ENCODE measurements around the gene HSPA1B. TPM values are rescaled to one million over a fixed set of nuclear protein-coding genes. Genes with fewer than 3 reads are reported as not detected.
A peak's percentile ranks its signal among the peaks of the same experiment; 100 is the strongest.
"Not testable (repeated sequence)": the region's sequence is repeated elsewhere in the genome, so short reads cannot be mapped to it uniquely, and the experiment has no call there.

Gene HSPA1B
- total RNA-seq, 2 donors from 2014 or later, result 78.4 to 118 TPM

GRCh38 chr6:31814677-31815024 lies 12.9 kb upstream of the HSPA1B start:
- Mint-ChIP-seq H3K27me3 (no peaks in the 10 kb centered on the region), H3K9me3 (no peaks in the 10 kb centered on the region), H3K4me1 (peaks cover 10% of the 10 kb centered on the region), H3K27ac (peak overlapping the region; percentile 99), H3K4me3 (peak overlapping the region; percentile 92), H3K36me3 (ENCODE audit: low read depth) (peaks cover 45% of the 10 kb centered on the region)
- ATAC-seq (replicated peaks), result peak; percentile 34

DNA sequence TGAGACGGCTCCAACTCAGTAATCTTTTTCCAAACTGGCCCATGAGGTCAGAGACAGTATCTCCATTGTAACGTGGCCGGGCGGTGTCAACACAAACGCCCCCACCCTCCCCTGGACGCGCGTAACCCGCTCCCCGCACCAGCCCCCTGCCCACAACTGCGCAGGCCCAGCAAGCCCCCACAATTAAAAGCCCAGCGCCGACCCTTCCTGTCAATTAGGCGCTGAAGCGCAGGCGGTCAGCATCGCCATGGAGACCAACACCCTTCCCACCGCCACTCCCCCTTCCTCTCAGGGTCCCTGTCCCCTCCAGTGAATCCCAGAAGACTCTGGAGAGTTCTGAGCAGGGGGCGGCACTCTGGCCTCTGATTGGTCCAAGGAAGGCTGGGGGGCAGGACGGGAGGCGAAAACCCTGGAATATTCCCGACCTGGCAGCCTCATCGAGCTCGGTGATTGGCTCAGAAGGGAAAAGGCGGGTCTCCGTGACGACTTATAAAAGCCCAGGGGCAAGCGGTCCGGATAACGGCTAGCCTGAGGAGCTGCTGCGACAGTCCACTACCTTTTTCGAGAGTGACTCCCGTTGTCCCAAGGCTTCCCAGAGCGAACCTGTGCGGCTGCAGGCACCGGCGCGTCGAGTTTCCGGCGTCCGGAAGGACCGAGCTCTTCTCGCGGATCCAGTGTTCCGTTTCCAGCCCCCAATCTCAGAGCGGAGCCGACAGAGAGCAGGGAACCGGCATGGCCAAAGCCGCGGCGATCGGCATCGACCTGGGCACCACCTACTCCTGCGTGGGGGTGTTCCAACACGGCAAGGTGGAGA lies 12.3 kb upstream of the HSPA1B start, which contains the start of the genes HSPA1A and HSPA1L:
HSPA1A (plus strand) TSS at position 519 of the 814 bp plus-strand sequence; CDS start at position 733, 214 bp downstream.
HSPA1L (minus strand) TSS at position 259 of the 814 bp plus-strand sequence. CDS start 3,311 bp downstream, outside the sequence.
- H3K27ac Mint-ChIP-seq, result peak within 1 kb of the TSS; percentile 99
- peaks cover 15% of the 10 kb centered on the region for H3K4me1 Mint-ChIP-seq
- no peaks in the 10 kb centered on the region for H3K27me3 Mint-ChIP-seq
- H3K36me3 Mint-ChIP-seq (ENCODE audit: low read depth), result peaks cover 39% of the 10 kb centered on the region
- H3K9me3 Mint-ChIP-seq, result no peaks in the 10 kb centered on the region
- H3K4me3 Mint-ChIP-seq, result peak within 1 kb of the TSS; percentile 92
- peak; percentile 24 for ATAC-seq (replicated peaks)

DNA sequence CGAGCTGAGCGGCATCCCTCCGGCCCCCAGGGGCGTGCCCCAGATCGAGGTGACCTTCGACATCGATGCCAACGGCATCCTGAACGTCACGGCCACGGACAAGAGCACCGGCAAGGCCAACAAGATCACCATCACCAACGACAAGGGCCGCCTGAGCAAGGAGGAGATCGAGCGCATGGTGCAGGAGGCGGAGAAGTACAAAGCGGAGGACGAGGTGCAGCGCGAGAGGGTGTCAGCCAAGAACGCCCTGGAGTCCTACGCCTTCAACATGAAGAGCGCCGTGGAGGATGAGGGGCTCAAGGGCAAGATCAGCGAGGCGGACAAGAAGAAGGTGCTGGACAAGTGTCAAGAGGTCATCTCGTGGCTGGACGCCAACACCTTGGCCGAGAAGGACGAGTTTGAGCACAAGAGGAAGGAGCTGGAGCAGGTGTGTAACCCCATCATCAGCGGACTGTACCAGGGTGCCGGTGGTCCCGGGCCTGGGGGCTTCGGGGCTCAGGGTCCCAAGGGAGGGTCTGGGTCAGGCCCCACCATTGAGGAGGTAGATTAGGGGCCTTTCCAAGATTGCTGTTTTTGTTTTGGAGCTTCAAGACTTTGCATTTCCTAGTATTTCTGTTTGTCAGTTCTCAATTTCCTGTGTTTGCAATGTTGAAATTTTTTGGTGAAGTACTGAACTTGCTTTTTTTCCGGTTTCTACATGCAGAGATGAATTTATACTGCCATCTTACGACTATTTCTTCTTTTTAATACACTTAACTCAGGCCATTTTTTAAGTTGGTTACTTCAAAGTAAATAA lies 10.2 kb upstream of the HSPA1B start:
- Mint-ChIP-seq H3K27ac (peak overlapping the region; percentile 97), H3K4me1 (peaks cover 17% of the 10 kb centered on the region), H3K4me3 (peak overlapping the region; percentile 100), H3K36me3 (ENCODE audit: low read depth) (peaks cover 39% of the 10 kb centered on the region)
- H3K9me3 Mint-ChIP-seq; H3K27me3 Mint-ChIP-seq; ATAC-seq (replicated peaks): not testable (repeated sequence)

DNA sequence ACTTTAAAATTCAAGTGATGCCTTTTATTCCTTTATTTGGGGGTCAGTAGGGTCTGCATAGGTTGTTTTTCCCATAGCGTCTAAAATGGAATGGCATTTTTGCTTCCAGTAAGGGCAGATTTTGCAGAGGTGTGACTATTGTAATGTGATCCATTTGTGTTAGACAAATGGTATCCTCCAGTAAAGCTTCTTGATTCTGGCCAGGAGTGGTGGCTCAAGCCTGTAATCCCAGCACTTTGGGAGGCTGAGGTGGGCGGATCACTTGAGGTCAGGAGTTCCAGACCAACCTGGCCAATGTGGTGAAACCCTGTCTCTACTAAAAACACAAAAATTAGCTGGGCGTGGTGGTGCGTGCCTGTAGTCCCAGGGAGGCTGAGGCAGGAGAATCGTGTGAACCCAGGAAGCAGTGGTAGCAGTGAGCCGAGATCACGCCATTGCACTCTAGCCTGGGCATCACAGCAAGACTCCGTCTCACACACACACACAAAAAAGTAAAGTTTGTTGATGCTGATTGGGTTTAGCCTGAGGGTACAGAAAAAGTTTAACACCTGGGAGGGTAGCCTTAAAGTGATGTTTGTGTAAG lies 9.5 kb upstream of the HSPA1B start:
- H3K9me3 Mint-ChIP-seq; H3K27me3 Mint-ChIP-seq; ATAC-seq (replicated peaks): not testable (repeated sequence)
- H3K36me3 Mint-ChIP-seq (ENCODE audit: low read depth), result peaks cover 33% of the 10 kb centered on the region
- peak overlapping the region; percentile 97 for H3K27ac Mint-ChIP-seq
- H3K4me3 Mint-ChIP-seq, result peak overlapping the region; percentile 100
- H3K4me1 Mint-ChIP-seq, result peaks cover 16% of the 10 kb centered on the region

GRCh38 chr6:31819871-31820299 lies 7.7 kb upstream of the HSPA1B start:
- no peaks in the 10 kb centered on the region for H3K27me3 Mint-ChIP-seq
- H3K27ac Mint-ChIP-seq, result no peak overlapping the region
- H3K36me3 Mint-ChIP-seq (ENCODE audit: low read depth), result peaks cover 29% of the 10 kb centered on the region
- no peaks in the 10 kb centered on the region for H3K9me3 Mint-ChIP-seq
- peak overlapping the region; percentile 100 for H3K4me3 Mint-ChIP-seq
- no peak for ATAC-seq (replicated peaks)
- peaks cover 22% of the 10 kb centered on the region for H3K4me1 Mint-ChIP-seq

- H3K9me3 Mint-ChIP-seq; H3K27me3 Mint-ChIP-seq; ATAC-seq (replicated peaks): not testable (repeated sequence)
- H3K27ac Mint-ChIP-seq, result peak overlapping the region; percentile 95
- peak overlapping the region; percentile 100 for H3K4me3 Mint-ChIP-seq
- H3K4me1 Mint-ChIP-seq, result peaks cover 22% of the 10 kb centered on the region
- peaks cover 27% of the 10 kb centered on the region for H3K36me3 Mint-ChIP-seq (ENCODE audit: low read depth)
Measured at GRCh38 chr6:31820399-31820798, 7.1 kb upstream of the HSPA1B start.

DNA sequence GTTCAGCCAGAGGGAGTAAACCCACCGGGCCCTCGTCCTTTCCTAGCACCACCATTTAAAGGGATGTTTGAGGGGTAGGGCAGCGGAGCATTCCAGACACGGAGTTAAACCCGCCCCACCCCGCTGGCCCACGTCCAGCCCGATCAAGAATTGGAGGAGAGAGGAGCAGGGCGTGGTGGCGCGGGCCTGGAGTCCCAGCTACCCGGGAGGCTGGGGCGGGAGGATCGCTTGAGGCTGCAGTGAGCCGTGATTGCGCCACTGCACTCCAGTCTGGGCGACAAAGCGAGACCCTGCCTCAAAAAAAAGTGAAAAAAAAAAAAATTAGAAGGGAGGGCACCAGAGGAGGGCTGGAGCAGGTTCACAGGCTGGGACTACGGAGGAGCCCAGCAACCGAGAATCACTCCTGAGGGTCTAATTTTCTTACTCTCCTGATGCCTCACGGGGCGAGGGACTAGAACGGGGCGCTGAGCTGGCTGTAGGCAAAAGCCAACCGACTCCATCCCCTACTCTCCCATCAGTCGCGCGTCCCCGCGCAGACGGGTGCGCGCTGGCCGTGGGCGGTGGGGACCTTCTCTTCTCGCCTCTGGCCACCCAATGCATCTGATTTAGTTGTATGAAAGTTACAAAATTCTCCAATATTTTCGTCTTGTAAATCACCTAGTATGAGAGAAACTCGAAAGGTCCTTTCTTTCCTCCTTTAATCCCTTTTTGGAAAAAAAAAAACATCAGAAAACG lies 6.1 kb upstream of the HSPA1B start:
- Mint-ChIP-seq H3K4me1 (peaks cover 22% of the 10 kb centered on the region), H3K9me3 (no peaks in the 10 kb centered on the region), H3K4me3 (peak overlapping the region; percentile 100), H3K27ac (peak overlapping the region; percentile 95), H3K36me3 (ENCODE audit: low read depth) (peaks cover 23% of the 10 kb centered on the region), H3K27me3 (no peaks in the 10 kb centered on the region)
- ATAC-seq (replicated peaks), result peak; percentile 38

DNA sequence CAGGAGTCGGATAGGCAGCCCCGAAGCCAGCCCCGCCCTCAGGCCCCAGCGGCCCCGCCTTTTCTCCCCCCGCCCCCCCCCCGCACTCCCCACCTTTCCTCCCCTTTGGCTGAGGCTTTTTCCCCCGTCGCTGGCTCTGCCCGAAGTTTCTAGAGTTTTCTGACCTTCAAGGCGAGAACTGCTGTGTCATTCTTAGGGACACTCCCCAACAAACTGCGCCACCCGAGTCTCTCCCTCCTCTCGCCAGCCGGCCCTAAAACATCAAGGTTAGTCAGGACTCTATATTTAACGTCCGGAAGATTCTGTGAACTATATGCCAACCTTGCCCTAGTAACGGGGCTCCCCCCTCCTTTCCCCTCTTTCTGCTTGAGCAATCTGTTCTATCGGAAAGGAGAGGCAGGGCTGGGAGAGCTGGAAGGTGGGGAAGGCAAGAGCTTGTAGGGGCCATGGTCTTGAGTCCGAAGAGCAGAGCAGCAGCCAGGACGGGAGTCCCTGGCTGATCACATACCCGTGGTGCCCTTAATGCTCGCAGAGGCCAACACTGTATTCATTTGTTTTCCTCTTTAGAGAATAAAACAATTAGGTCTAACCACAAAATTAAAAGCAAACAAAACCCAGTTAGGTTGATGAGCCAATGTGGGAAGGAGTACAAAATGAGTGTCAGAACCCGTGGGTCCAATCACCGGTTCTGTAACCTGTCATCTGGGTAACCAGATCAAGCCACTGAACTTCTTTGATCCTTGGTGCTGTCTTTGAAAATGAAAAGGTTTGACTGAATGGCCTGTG lies 5.3 kb upstream of the HSPA1B start:
- Mint-ChIP-seq H3K27me3 (no peaks in the 10 kb centered on the region), H3K27ac (peak overlapping the region; percentile 95), H3K4me3 (peak overlapping the region; percentile 100), H3K4me1 (peaks cover 22% of the 10 kb centered on the region), H3K36me3 (ENCODE audit: low read depth) (peaks cover 26% of the 10 kb centered on the region), H3K9me3 (no peaks in the 10 kb centered on the region)
- peak; percentile 73 for ATAC-seq (replicated peaks)

DNA sequence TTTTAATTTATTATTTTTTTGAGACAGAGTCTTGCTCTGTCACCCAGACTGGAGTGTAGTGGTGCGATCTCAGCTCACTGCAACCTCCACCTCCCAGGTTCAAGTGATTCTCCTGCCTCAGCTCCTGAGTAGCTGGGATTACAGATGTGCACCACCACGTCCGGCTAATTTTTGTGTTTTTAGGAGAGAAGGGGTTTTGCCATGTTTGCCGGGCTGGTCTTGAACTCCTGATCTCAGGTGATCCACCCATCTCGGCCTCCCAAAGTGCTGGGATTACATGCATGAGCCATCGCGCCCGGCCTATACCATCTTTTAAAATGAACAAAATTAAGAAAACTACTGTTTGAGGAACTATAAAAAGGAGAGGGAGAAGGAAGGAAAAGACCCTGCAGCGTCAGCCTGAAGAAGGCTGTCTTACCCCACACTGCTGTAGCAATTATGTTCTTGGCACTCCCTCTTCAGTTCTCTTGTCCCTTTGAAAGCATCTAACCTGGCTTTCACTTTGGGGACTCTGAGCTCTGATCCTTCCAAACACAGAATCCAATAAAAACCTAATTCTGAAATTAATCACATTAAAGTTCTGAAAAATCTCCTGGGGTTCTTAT lies 3.8 kb upstream of the HSPA1B start:
- H3K4me1 Mint-ChIP-seq, result peaks cover 22% of the 10 kb centered on the region
- H3K4me3 Mint-ChIP-seq, result peak overlapping the region; percentile 100
- peaks cover 18% of the 10 kb centered on the region for H3K36me3 Mint-ChIP-seq (ENCODE audit: low read depth)
- H3K9me3 Mint-ChIP-seq; ATAC-seq (replicated peaks); H3K27me3 Mint-ChIP-seq: not testable (repeated sequence)
- peak overlapping the region; percentile 95 for H3K27ac Mint-ChIP-seq

DNA sequence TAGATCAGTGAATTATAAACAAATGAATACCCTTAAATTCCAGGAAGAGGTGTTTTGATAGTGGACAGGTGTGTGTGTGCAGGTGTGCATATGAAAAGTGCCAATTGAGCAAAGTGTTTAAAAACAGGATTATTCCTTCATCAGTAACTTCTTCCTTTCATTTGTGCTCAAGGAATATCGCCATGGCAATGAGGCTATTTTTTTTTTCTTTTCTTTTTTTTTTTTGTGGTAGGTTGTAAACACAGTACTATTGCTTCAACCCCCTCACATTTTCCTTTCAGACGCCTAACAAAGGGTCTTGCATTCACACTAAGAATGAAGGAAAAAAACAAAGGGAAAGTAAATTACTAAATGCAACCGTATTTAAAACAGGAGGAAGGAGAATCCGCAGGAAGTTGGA lies 2.0 kb upstream of the HSPA1B start:
- Mint-ChIP-seq H3K9me3 (no peaks in the 10 kb centered on the region), H3K4me1 (peaks cover 17% of the 10 kb centered on the region), H3K27ac (peak overlapping the region; percentile 93), H3K36me3 (ENCODE audit: low read depth) (peaks cover 26% of the 10 kb centered on the region), H3K27me3 (no peaks in the 10 kb centered on the region), H3K4me3 (peak overlapping the region; percentile 84)
- ATAC-seq (replicated peaks), result no peak

- ATAC-seq (replicated peaks), result no peak
- Mint-ChIP-seq H3K9me3 (no peaks in the 10 kb centered on the region), H3K27ac (peak overlapping the region; percentile 93), H3K36me3 (ENCODE audit: low read depth) (peaks cover 38% of the 10 kb centered on the region), H3K4me3 (peak overlapping the region; percentile 84), H3K4me1 (peaks cover 17% of the 10 kb centered on the region), H3K27me3 (no peaks in the 10 kb centered on the region)
Measured at GRCh38 chr6:31826793-31827285, 699 bp upstream of the HSPA1B start.

DNA sequence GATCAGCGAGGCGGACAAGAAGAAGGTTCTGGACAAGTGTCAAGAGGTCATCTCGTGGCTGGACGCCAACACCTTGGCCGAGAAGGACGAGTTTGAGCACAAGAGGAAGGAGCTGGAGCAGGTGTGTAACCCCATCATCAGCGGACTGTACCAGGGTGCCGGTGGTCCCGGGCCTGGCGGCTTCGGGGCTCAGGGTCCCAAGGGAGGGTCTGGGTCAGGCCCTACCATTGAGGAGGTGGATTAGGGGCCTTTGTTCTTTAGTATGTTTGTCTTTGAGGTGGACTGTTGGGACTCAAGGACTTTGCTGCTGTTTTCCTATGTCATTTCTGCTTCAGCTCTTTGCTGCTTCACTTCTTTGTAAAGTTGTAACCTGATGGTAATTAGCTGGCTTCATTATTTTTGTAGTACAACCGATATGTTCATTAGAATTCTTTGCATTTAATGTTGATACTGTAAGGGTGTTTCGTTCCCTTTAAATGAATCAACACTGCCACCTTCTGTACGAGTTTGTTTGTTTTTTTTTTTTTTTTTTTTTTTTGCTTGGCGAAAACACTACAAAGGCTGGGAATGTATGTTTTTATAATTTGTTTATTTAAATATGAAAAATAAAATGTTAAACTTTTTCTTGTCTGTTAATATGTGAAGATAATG lies 2.2 kb downstream of the HSPA1B start:
- no peak for ATAC-seq (replicated peaks)
- Mint-ChIP-seq H3K36me3 (ENCODE audit: low read depth) (peaks cover 42% of the 10 kb centered on the region), H3K9me3 (no peaks in the 10 kb centered on the region), H3K27me3 (no peaks in the 10 kb centered on the region), H3K27ac (peak overlapping the region; percentile 95), H3K4me1 (no peaks in the 10 kb centered on the region), H3K4me3 (peak overlapping the region; percentile 96)
